Measurements from ENCODE around the gene TDRD10. TPM values are rescaled to one million over a fixed set of nuclear protein-coding genes. Genes with fewer than 3 reads are reported as not detected.

Gene TDRD10
- total RNA-seq, 1 donor from 2014 or later: 27.8 TPM

DNA sequence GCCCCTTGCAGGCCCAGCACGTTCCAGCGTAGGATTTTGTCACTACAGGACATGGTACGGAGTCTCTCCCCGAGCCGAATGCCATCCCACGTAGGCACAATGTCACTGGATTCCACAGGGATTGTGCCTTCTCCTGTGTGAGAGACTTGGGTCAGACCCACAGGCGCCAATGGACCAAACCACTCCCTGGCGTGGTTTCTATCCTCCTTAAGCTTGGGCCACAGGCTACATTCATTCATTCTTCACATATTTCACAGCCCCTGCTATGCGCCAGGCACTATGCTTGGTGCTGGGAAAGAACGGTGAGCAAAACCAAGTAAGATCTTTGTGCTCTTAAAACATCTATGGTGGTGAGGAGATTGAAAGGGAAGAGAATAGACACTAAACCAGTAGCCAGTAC is 84.2 kb downstream of the TDRD10 start:
- no peak for TF ChIP-seq CTCF (IDR thresholded peaks at IDR 0.05; ENCODE audit: unreplicated experiment)
- Mint-ChIP-seq H3K36me3 (ENCODE audit: low read depth, unreplicated experiment) (peaks cover 60% of the 10 kb centered on the region), H3K27me3 (ENCODE audit: unreplicated experiment) (no peaks in the 10 kb centered on the region), H3K4me3 (ENCODE audit: unreplicated experiment) (no peak overlapping the region), H3K9me3 (ENCODE audit: unreplicated experiment) (no peaks in the 10 kb centered on the region), H3K4me1 (ENCODE audit: unreplicated experiment) (peaks cover 21% of the 10 kb centered on the region), H3K27ac (ENCODE audit: unreplicated experiment) (no peak overlapping the region)
- DNase-seq (ENCODE audit: low spot score): no peak

- no peaks in the 10 kb centered on the region for H3K9me3 Mint-ChIP-seq (ENCODE audit: unreplicated experiment)
- TF ChIP-seq CTCF (IDR thresholded peaks at IDR 0.05; ENCODE audit: unreplicated experiment): no peak
- H3K27me3 Mint-ChIP-seq (ENCODE audit: unreplicated experiment): no peaks in the 10 kb centered on the region
- H3K27ac Mint-ChIP-seq (ENCODE audit: unreplicated experiment): no peak overlapping the region
- peak overlapping the region; percentile 26 for H3K4me3 Mint-ChIP-seq (ENCODE audit: unreplicated experiment)
- H3K36me3 Mint-ChIP-seq (ENCODE audit: low read depth, unreplicated experiment): peaks cover 62% of the 10 kb centered on the region
- no peak for DNase-seq (ENCODE audit: low spot score)
- H3K4me1 Mint-ChIP-seq (ENCODE audit: unreplicated experiment): peaks cover 21% of the 10 kb centered on the region
Observed at GRCh38 chr1:154586641-154587040, 84.6 kb downstream of the TDRD10 start.

DNA sequence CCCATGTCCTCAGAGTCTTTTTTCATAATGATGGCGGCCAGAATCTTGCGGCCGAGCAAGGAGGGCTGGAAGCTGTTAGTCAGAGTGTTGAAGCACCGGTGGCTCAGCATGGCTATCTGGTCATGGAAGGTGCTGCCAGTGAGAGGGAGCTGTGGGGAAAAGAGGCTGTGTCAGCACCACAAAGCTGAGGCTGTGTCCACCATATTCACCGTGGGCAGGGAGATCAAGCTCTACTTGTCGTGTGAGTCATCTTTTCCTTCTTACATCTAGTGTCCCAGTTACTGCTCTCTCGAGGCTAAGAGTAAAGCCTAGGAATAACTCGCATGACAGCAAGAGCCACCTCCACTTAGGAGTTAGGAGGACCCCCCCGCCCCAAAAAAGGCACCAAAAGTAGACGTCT is 87.8 kb downstream of the TDRD10 start:
- TF ChIP-seq CTCF (IDR thresholded peaks at IDR 0.05; ENCODE audit: unreplicated experiment): no peak
- Mint-ChIP-seq H3K27ac (ENCODE audit: unreplicated experiment) (peak overlapping the region; percentile 54), H3K4me1 (ENCODE audit: unreplicated experiment) (peaks cover 17% of the 10 kb centered on the region), H3K36me3 (ENCODE audit: low read depth, unreplicated experiment) (peaks cover 74% of the 10 kb centered on the region), H3K27me3 (ENCODE audit: unreplicated experiment) (no peaks in the 10 kb centered on the region), H3K4me3 (ENCODE audit: unreplicated experiment) (no peak overlapping the region), H3K9me3 (ENCODE audit: unreplicated experiment) (no peaks in the 10 kb centered on the region)
- DNase-seq (ENCODE audit: low spot score): no peak

DNA sequence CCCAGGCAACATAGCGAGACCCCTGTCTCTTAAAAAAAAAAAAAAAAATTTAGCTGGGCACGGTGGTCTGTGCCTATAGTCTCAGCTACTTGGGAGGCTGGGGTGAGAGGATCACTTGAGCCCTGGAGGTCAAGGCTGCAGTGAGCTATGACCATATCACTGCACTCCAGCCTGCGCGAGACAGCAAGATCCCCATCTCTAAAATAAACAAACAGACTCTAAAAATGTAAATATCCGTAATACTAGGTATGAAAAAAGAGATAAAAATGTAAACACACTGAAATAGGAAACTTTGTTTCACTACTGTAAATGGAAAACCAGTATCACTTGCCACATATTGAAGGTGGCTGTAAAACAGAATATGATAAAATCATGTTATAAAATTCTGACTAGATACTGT is 88.7 kb downstream of the TDRD10 start:
- Mint-ChIP-seq H3K27ac (ENCODE audit: unreplicated experiment) (no peak overlapping the region), H3K4me1 (ENCODE audit: unreplicated experiment) (peaks cover 9% of the 10 kb centered on the region), H3K27me3 (ENCODE audit: unreplicated experiment) (no peaks in the 10 kb centered on the region), H3K4me3 (ENCODE audit: unreplicated experiment) (peak overlapping the region; percentile 29), H3K9me3 (ENCODE audit: unreplicated experiment) (no peaks in the 10 kb centered on the region), H3K36me3 (ENCODE audit: low read depth, unreplicated experiment) (peaks cover 69% of the 10 kb centered on the region)
- TF ChIP-seq CTCF (IDR thresholded peaks at IDR 0.05; ENCODE audit: unreplicated experiment): no peak
- no peak for DNase-seq (ENCODE audit: low spot score)

DNA sequence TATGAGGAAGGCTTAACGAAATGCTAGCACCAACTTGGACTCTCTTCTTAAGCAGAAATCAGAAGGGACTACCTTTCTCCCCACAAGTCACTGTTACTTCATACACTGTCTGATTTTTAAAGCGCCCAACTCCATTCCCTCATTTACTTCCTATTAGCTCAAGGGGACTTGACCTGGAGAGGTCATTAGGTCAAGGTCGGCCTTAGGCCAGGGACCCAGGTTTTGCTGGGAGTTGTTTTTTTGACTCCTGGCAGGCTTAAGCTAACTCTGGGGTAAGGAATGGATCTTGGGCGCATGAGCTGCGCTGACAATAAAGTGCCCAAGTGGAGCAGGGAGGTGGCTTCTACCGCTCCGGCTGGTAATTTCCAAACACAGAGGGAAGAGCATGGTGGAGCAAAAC is 89.2 kb downstream of the TDRD10 start:
- Mint-ChIP-seq H3K4me3 (ENCODE audit: unreplicated experiment) (peak overlapping the region; percentile 29), H3K36me3 (ENCODE audit: low read depth, unreplicated experiment) (peaks cover 64% of the 10 kb centered on the region), H3K4me1 (ENCODE audit: unreplicated experiment) (peaks cover 9% of the 10 kb centered on the region), H3K27me3 (ENCODE audit: unreplicated experiment) (no peaks in the 10 kb centered on the region), H3K9me3 (ENCODE audit: unreplicated experiment) (no peaks in the 10 kb centered on the region), H3K27ac (ENCODE audit: unreplicated experiment) (no peak overlapping the region)
- TF ChIP-seq CTCF (IDR thresholded peaks at IDR 0.05; ENCODE audit: unreplicated experiment): no peak
- no peak for DNase-seq (ENCODE audit: low spot score)

All from endothelial cell (in vitro differentiated cells).